HG03469 (cell line): Measurements from ENCODE around the gene OSTC.
"Not testable (repeated sequence)": the region's sequence is repeated elsewhere in the genome, so short reads cannot be mapped to it uniquely, and the experiment has no call there.

Source experiments
- ATAC-seq: cut with Tn5 transposase; IDR thresholded peaks from one replicate; pipeline ENCODE4 v1.9.1; 2021; ENCODE audit warnings: mild to moderate bottlenecking, moderate library complexity, moderate number of reproducible peaks; ENCODE audit not compliant: unreplicated experiment

The OSTC gene

GRCh38 chr4:108710578-108710977, 60.2 kb downstream of the OSTC start:
- ATAC-seq: not testable (repeated sequence)

- ATAC-seq: no peak
Measured at GRCh38 chr4:108714880-108715279, 64.5 kb downstream of the OSTC start.

GRCh38 chr4:108716340-108716739, 65.9 kb downstream of the OSTC start:
- no peak for ATAC-seq

- no peak for ATAC-seq
Measured at GRCh38 chr4:108717386-108717785, 67.0 kb downstream of the OSTC start.
